Measurements from ENCODE around the gene MT1H. TPM values are rescaled to one million over a fixed set of nuclear protein-coding genes. Genes with fewer than 3 reads are reported as not detected.
"Not testable (repeated sequence)": the region's sequence is repeated elsewhere in the genome, so short reads cannot be mapped to it uniquely, and the experiment has no call there.

MT1H gene
- total RNA-seq (under 1 TPM in 1 of 2 experiments, not detected in 1; 0.78 TPM), polyA plus RNA-seq (not detected)

- H3K36me3 ChIP-seq (ENCODE audit: insufficient read depth, low read length) = no peaks in the 10 kb centered on the region
- H3K27me3 ChIP-seq (ENCODE audit: insufficient read depth, low read length) = peaks cover 32% of the 10 kb centered on the region
- Mint-ChIP-seq H3K27me3 (peaks cover 33 to 52% of the 10 kb centered on the region in 2 donors), H3K9me3 (no peaks in the 10 kb centered on the region), H3K27ac (no peak within 1 kb of the TSS), H3K4me3 (peak within 1 kb of the TSS in 4 of 8 donors; percentile 17 to 76 (median 41)), H3K4me1 (peaks cover 4 to 23% (median 15%) of the 10 kb centered on the region in 4 donors), H3K36me3 (peaks cover 1 to 6% of the 10 kb centered on the region in 2 donors)
- H3K4me3 ChIP-seq (ENCODE audit: low read length in 2 of 2) = no peak within 1 kb of the TSS
- ChIA-PET CTCF (ENCODE audit: partially characterized antibody) (interaction anchor here (1.5 kb wide), 1 partner anchor 93 kb away, joined by 3 read pairs; no protein-coding TSS in a partner anchor), POLR2A (ENCODE audit: partially characterized antibody) (interaction anchor here (1.3 to 1.4 kb wide), 2 partner anchors 10 to 13 kb away, joined by 3 read pairs; partner anchors contain the start of gene MT1X)
- no peaks in the 10 kb centered on the region for H3K9me3 ChIP-seq (ENCODE audit: control insufficient read depth in 1 of 2, low read length in 2 of 2)
- H3K4me1 ChIP-seq (ENCODE audit: insufficient read depth, low read length) = peaks cover 13% of the 10 kb centered on the region
- intact Hi-C loops (cut with micrococcal nuclease) = no loop called here
- no peak for DNase-seq
- no peak within 1 kb of the TSS for H3K27ac ChIP-seq (ENCODE audit: low read depth, low read length)
These were observed at the start of gene MT1H for GRCh38 chr16:56669005-56669839. TSS of gene MT1H (plus strand) at chr16:56669814. CDS start at chr16:56669885, 71 bp downstream.

- Histone ChIP-seq H3K4me3 (ENCODE audit: low read length in 2 of 2) (no peak overlapping the region), H3K9me3 (ENCODE audit: control insufficient read depth in 1 of 2, low read length in 2 of 2) (no peaks in the 10 kb centered on the region), H3K27ac (ENCODE audit: low read depth, low read length) (no peak overlapping the region), H3K27me3 (ENCODE audit: insufficient read depth, low read length) (no peaks in the 10 kb centered on the region), H3K36me3 (ENCODE audit: insufficient read depth, low read length) (no peaks in the 10 kb centered on the region), H3K4me1 (ENCODE audit: insufficient read depth, low read length) (peaks cover 6% of the 10 kb centered on the region)
- no peaks in the 10 kb centered on the region for H3K9me3 Mint-ChIP-seq
- ChIA-PET CTCF (ENCODE audit: partially characterized antibody) (no interaction called here), POLR2A (ENCODE audit: partially characterized antibody) (interaction anchor here (0.6 kb wide), 1 partner anchor 54 kb away, joined by 3 read pairs; no protein-coding TSS in a partner anchor)
- no peak overlapping the region for H3K4me3 Mint-ChIP-seq
- peaks cover 0 to 15% of the 10 kb centered on the region in 2 donors for H3K27me3 Mint-ChIP-seq
- peaks cover 8 to 14% (median 12%) of the 10 kb centered on the region in 4 donors for H3K4me1 Mint-ChIP-seq
- DNase-seq = no peak
- H3K36me3 Mint-ChIP-seq = no peaks in the 10 kb centered on the region
- H3K27ac Mint-ChIP-seq = no peak overlapping the region
- intact Hi-C loops (cut with micrococcal nuclease) = no loop called here
These were observed 49.2 kb upstream of the MT1H start for GRCh38 chr16:56620339-56620897.

GRCh38 chr16:56621665-56622445 is 47.8 kb upstream of the MT1H start:
- H3K9me3 ChIP-seq (ENCODE audit: control insufficient read depth in 1 of 2, low read length in 2 of 2); H3K36me3 ChIP-seq (ENCODE audit: insufficient read depth, low read length); H3K27ac ChIP-seq (ENCODE audit: low read depth, low read length); H3K27me3 ChIP-seq (ENCODE audit: insufficient read depth, low read length); H3K4me3 ChIP-seq (ENCODE audit: low read length in 2 of 2); POLR2A ChIA-PET (ENCODE audit: partially characterized antibody); H3K4me3 Mint-ChIP-seq; DNase-seq; H3K36me3 Mint-ChIP-seq; H3K9me3 Mint-ChIP-seq; CTCF ChIA-PET (ENCODE audit: partially characterized antibody); intact Hi-C loops (cut with micrococcal nuclease): not testable (repeated sequence)
- H3K4me1 ChIP-seq (ENCODE audit: insufficient read depth, low read length) = peaks cover 14% of the 10 kb centered on the region
- Mint-ChIP-seq H3K4me1 (peaks cover 12 to 23% (median 15%) of the 10 kb centered on the region in 4 donors), H3K27me3 (peaks cover 0 to 21% of the 10 kb centered on the region in 2 donors), H3K27ac (peak overlapping the region in 1 of 7 donors; percentile 1)

- H3K9me3 ChIP-seq (ENCODE audit: control insufficient read depth in 1 of 2, low read length in 2 of 2); H3K4me3 Mint-ChIP-seq; DNase-seq; H3K36me3 Mint-ChIP-seq; H3K36me3 ChIP-seq (ENCODE audit: insufficient read depth, low read length); H3K27me3 ChIP-seq (ENCODE audit: insufficient read depth, low read length); H3K4me3 ChIP-seq (ENCODE audit: low read length in 2 of 2); intact Hi-C loops (cut with micrococcal nuclease); H3K27ac ChIP-seq (ENCODE audit: low read depth, low read length); H3K9me3 Mint-ChIP-seq: not testable (repeated sequence)
- ChIA-PET POLR2A (ENCODE audit: partially characterized antibody) (interaction anchor here (0.8 to 3.6 kb wide), 5 partner anchors 15 to 59 kb away, joined by 3 to 15 read pairs (median 3); partner anchors contain the start of genes MT1A, MT1X and MT2A), CTCF (ENCODE audit: partially characterized antibody) (interaction anchor here (0.8 to 1.8 kb wide), 5 partner anchors 8 to 54 kb away, joined by 3 to 9 read pairs (median 3); no protein-coding TSS in a partner anchor)
- peaks cover 0 to 22% of the 10 kb centered on the region in 2 donors for H3K27me3 Mint-ChIP-seq
- H3K4me1 Mint-ChIP-seq = peaks cover 11 to 18% (median 12%) of the 10 kb centered on the region in 4 donors
- H3K27ac Mint-ChIP-seq = peak overlapping the region in 1 of 7 donors; percentile 66
- peaks cover 14% of the 10 kb centered on the region for H3K4me1 ChIP-seq (ENCODE audit: insufficient read depth, low read length)
These were observed 46.4 kb upstream of the MT1H start for GRCh38 chr16:56623184-56623583.

GRCh38 chr16:56623637-56624036 is 46.0 kb upstream of the MT1H start:
- Mint-ChIP-seq H3K9me3 (no peaks in the 10 kb centered on the region), H3K27me3 (peaks cover 0 to 24% of the 10 kb centered on the region in 2 donors), H3K36me3 (no peaks in the 10 kb centered on the region), H3K4me3 (peak overlapping the region in 1 of 8 donors; percentile 22), H3K27ac (no peak overlapping the region), H3K4me1 (peaks cover 11 to 18% (median 12%) of the 10 kb centered on the region in 4 donors)
- Histone ChIP-seq H3K4me3 (ENCODE audit: low read length in 2 of 2) (no peak overlapping the region), H3K36me3 (ENCODE audit: insufficient read depth, low read length) (no peaks in the 10 kb centered on the region), H3K9me3 (ENCODE audit: control insufficient read depth in 1 of 2, low read length in 2 of 2) (no peaks in the 10 kb centered on the region), H3K27ac (ENCODE audit: low read depth, low read length) (no peak overlapping the region), H3K27me3 (ENCODE audit: insufficient read depth, low read length) (peaks cover 9% of the 10 kb centered on the region), H3K4me1 (ENCODE audit: insufficient read depth, low read length) (peaks cover 14% of the 10 kb centered on the region)
- DNase-seq = no peak
- intact Hi-C loops (cut with micrococcal nuclease) = no loop called here
- ChIA-PET CTCF (ENCODE audit: partially characterized antibody) (interaction anchor here (0.8 to 1.8 kb wide), 6 partner anchors 8 to 53 kb away, joined by 3 to 9 read pairs (median 3); no protein-coding TSS in a partner anchor), POLR2A (ENCODE audit: partially characterized antibody) (interaction anchor here (0.6 to 3.6 kb wide), 6 partner anchors 14 to 358 kb away, joined by 3 to 15 read pairs (median 4); partner anchors contain the start of genes MT1A, MT1X and MT2A)

- intact Hi-C loops (cut with micrococcal nuclease) = no loop called here
These were observed 44.3 kb upstream of the MT1H start, which contains the start of gene MT1E for GRCh38 chr16:56625140-56625942. TSS of gene MT1E (plus strand) at chr16:56625781. CDS start at chr16:56625852, 71 bp downstream.

More at GRCh38 chr16:56625140-56625942, 44.3 kb upstream of the MT1H start, which contains the start of gene MT1E:
- Histone ChIP-seq H3K27ac (ENCODE audit: low read depth, low read length) (peak within 1 kb of the TSS; percentile 24), H3K4me3 (ENCODE audit: low read length in 2 of 2) (peak within 1 kb of the TSS; percentile 48 to 68), H3K4me1 (ENCODE audit: insufficient read depth, low read length) (peaks cover 14% of the 10 kb centered on the region), H3K27me3 (ENCODE audit: insufficient read depth, low read length) (peaks cover 9% of the 10 kb centered on the region), H3K36me3 (ENCODE audit: insufficient read depth, low read length) (no peaks in the 10 kb centered on the region), H3K9me3 (ENCODE audit: control insufficient read depth in 1 of 2, low read length in 2 of 2) (no peaks in the 10 kb centered on the region)
- H3K9me3 Mint-ChIP-seq = no peaks in the 10 kb centered on the region
- H3K4me3 Mint-ChIP-seq = peak within 1 kb of the TSS; percentile 88 to 97 (median 94)
- ChIA-PET POLR2A (ENCODE audit: partially characterized antibody) (interaction anchor here (0.8 to 3.6 kb wide), 7 partner anchors 11 to 306 kb away, joined by 3 to 15 read pairs (median 4); partner anchors contain the start of genes HERPUD1, MT1A and MT2A), CTCF (ENCODE audit: partially characterized antibody) (interaction anchor here (1.0 to 2.1 kb wide), 4 partner anchors 18 to 77 kb away, joined by 3 to 10 read pairs (median 4); no protein-coding TSS in a partner anchor)
- DNase-seq = peak in 4 of 5 donors; percentile 27 to 56 (median 50)
- peaks cover 0 to 31% of the 10 kb centered on the region in 2 donors for H3K27me3 Mint-ChIP-seq
- H3K36me3 Mint-ChIP-seq = no peaks in the 10 kb centered on the region
- peaks cover 11 to 18% (median 12%) of the 10 kb centered on the region in 4 donors for H3K4me1 Mint-ChIP-seq
- H3K27ac Mint-ChIP-seq = peak within 1 kb of the TSS; percentile 44 to 95 (median 86)
